GM18517 (cell line): ENCODE results near the gene CALML3.

Source experiments
- ATAC-seq: cut with Tn5 transposase; IDR thresholded peaks from one replicate; pipeline ENCODE4 v1.9.1; 2021; ENCODE audit warnings: mild to moderate bottlenecking, moderate library complexity; ENCODE audit not compliant: unreplicated experiment

CALML3 gene

DNA sequence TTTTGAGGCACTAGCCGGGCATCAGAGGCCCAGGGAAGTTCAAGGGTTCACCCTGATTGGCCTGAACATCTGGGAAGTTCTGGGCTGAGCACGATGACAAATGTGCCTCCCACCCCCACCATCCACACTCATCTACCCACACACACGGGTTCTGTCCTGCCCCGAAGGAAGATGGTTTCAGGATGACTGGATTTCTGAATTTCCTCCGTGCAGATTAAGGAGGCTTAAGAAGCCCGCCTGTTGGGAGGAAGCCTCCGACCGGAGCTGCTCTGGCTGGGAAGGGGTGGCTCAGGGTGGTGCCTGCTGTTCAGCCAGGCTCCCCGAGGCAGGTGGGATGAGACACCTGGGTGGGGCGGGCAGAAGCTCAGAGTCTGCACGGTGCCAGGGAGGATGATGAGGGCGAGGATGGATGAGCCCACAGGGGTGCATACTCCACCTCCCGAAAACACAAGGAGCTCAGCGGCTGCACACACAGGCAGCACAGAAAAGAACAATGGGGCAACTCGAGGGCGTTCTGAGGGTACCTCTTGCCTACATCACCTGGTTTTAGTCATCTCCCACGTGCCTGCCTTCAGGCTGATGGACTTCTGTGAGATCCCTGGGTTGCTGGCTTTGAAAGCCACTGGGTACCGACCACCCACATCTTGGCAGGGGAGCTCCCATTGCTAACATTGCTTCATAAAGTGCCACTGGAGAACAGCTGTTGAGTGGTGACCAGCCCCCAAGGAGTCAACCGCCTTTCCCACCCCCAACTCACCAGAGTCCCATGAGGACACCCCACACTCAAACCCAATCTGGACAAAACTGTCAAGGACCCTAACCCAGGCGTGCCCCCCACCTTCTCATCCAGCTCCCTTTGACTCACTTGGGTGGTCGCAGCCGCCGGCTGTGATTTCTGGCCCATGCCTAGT lies 41.2 kb downstream of the CALML3 start:
- no peak for ATAC-seq

DNA sequence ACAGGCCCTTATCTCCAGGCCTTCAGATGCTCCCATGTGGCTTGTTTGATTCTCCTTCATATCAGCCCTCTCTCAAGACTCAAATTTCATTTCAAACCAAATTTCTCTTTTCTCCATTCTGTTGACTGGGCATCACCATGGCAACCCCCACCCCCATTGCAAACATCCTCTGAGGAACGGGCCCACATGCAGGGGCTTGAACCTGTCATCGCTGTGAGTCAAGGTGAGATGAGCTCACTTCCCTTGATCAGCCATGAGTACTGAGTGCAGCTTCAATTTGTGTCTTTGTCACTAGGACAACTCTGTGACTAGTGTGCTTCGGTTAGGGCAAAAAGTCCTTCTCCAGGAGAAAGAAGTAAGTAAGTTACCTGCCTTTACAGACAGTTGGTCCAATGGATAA lies 41.9 kb downstream of the CALML3 start:
- no peak for ATAC-seq

DNA sequence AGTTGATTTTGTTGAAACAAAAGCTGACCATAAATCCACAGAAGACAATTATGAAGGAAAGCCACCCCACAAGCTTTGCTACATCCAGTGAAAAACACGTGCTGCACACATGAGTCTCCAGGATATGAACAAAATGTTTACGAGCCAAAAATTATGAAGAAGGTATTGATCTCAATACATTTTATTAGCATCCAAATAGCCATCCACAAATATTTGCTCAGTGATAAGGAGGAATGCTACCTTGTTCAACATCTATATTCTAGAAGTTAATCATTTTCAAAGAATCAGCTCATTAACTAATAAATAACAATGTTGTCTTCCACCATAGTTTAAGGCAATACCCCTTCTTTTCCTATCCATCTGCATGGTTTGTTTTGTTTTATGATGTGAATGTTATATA lies 42.7 kb downstream of the CALML3 start:
- no peak for ATAC-seq

DNA sequence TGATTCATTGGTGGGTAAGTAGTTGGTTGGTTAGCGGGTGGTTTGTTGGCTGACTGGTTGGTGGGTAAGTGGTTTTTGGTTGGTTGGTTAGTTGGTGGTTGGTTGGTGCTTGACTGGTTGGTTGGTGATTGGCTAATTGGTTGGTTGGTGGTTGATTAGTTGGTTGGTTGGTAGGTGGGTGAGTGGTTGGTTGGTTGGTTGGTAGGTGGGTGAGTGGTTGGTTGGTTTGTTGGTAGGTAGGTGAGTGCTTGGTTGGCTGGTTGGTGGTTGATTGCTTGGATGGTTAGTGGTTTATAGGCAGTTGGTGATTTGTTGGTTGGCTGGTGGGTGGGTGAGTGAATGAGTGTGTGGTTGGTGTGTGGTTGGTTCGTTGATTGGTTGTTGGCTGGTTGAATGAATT lies 44.2 kb downstream of the CALML3 start:
- ATAC-seq, result no peak

DNA sequence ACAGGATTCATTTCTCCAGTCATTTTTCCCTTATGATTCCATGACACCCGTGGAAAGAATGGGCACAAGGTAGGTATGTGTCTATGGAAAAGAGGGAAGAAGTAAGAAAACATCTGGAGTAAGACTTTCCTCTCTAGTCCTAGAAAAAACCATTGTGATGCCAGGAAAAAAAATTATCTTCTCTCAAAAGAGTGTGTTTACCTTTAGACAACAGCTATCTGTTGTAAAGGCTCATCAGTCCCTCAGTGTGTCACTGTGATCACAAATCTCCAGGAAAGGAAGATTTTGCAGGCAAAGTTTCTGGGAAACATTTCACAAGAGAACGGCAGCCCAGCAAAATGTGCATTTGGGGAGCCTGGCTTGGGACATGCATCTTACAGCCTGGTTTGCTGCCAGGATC lies 44.8 kb downstream of the CALML3 start:
- no peak for ATAC-seq

DNA sequence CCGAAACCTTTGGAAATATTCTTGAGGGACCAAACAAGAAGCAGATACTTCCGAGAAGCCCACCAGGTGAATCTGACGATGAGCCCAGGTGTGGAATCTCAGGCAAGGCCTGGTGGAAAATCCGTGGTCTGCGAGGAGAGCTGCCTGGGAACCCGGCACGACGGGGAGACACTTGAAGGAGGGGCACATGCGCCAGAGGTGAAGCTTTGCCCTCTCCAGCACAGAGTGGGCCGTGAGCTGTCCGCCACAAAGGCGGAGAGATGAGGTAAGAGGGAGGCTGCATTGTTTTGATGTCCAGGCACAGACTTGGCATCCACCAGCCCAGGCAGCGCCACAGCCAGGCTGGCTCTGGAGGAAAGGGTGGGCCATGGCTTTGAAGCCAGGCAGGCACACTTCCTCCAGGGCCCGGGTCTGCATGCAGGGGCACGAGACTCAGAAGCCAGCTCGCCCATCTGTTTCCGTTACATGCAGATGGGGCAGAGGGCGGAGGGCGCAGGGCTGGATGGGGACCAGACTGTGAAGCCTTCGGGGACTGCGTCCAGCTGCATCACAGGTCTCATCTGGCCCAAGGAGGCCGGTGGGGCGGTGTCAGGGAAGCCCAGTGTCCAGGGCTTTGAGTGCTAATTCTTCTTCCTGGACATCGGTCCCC lies 45.4 kb downstream of the CALML3 start:
- ATAC-seq, result no peak

DNA sequence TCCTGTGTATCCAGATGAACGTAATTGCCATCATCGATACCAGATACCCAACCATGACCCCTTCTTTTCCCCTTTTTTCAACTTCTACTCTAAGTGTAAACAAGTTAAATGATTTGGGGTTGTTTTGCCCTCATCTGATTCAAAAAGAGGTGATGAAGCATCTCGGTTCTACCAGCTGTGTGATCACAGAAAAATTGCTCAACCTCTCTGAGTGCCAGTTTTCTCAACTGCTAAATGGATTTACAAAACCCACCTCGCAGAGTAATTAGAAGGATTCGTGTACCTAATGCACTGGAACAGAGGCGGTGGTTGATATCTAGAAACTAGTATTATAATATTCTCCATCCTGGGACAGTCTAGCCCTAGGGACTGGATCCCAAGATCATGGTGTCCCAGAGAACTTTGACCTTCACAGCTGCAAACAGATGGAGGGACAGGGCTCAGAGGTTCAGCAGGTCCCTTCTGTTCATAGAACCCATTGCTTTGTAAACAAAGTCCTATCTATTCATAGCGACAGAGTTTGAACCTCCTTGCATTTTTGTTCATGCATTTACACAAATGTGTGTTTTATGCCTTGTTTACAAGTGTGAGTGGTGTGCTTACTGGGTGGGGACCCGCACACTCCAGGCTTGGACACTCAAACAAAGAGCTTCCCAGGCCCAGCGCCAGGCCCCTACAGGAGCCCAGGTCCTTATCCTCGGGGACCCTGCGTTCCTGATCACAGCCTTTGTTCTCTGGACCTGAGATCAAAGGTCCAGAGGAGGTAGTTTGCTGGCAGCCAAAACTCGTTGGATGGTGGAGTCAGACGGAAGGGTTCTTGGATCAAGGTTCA lies 46.4 kb downstream of the CALML3 start:
- no peak for ATAC-seq

DNA sequence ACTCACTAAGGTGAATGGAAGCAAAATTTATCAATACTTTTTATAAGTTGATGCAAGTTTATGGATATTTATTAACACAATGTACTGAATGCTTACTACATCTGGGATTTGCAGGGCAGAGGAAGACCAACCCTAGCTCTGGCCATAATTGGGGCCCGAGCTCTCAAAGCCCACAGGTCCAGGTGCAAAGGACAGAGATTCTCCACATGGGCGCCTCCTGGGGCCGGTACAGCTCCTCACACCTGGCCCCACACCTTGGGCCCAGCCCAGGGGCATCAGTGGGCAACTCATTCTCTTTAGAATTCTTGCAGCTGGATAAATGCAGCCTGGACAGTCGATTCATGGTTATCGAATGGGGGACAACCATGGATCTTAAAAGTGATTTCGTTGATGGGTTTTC lies 47.1 kb downstream of the CALML3 start:
- no peak for ATAC-seq

DNA sequence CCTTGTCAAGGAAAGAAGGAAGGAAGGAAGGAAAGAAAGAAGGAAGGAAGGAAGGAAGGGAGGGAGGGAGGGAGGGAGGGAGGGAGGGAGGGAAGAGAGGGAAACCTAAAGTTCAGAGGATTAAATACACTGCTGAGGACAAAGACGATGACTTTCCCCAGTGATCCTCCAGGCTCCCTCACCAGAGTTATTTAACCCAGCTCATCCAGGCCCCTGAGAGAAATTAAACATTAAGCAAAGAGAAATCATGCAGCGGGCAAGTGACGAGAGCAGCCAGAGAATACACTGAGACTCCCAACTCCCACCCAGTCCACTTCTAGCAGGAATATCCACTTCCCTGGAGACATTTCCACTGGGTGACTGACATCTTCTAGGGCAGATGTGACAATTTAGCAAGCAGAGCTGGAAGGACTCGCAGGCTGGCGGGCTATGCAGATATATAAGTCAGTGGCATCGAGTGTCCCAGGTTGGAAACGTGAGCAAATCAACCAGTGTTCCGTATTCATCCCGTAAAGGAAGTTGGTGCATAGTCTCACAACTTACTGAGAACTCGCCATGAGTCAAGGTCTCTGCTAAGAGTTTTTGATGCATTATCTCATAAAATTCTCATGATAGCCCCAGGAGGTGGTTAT lies 48.7 kb downstream of the CALML3 start:
- ATAC-seq, result no peak

DNA sequence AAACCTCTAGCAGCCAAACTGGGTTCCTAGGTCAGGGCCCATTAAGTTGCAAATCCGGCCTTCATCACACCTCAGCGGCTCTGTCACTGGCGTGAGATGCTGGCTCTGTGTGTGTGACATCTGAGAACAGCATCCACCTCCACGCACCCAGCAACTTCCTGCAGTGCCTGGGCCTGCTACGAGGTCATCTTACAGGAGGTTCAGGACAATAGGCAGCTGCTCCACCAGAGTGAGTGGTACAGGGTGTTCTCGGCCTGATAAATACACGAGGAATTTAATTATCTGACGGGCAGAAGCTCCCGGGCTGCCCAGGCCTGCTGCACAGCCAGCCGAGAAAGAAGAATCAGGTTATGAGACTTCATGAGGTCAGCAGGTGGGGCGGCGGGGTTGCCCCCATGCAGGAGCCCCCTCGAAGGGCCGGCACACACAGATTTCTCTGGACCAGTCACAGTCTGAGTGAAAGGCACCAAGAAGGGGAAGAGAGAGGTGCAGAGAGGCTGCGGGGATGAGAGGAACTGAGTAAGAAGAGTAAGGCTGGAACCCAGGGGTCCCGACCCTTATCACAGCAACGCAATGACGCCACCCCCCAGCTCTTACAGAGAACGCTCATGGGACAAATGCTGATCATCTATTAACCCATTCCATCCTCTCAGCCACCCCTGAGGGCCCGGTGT lies 49.3 kb downstream of the CALML3 start:
- ATAC-seq, result no peak

DNA sequence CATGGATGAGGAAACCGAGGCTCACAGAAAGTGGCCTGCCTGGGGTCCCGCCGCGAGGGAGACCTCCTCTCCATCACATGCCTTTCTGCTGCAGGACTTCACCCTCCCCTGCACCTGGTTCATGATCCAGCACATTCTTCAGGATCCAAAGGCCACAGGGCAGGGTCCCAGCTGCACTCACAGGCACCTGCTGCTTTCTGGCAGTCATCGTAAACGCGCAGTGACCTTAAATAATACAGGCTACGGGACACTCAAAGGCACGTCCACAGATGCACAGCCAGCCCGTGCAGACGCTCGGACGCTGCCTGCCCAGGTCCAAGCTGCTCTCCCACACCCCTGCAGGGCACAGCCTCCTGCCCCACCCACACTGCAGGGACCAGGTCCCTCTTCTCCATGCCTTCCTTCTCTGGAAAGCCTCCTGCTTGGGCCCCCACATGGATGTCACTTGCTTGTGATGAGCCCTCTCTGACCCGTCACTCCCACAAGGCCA lies 49.9 kb downstream of the CALML3 start:
- ATAC-seq, result no peak

DNA sequence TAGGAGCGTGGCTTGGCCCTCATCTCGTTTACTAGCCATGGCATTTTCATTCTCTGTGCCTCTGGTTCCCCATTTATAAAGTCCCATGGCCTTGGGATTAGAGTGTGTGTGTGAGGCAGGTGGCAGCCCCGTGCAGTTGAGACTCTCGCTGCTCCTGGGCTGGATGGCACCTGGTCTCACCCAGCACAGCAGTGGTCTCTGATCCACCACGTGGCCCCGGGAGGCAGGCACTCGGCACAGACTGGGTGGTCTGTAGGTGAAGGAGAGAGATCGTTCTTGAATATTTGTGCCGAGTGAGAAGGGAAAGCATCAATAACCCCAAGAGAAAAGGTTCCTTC lies 50.4 kb downstream of the CALML3 start:
- no peak for ATAC-seq

DNA sequence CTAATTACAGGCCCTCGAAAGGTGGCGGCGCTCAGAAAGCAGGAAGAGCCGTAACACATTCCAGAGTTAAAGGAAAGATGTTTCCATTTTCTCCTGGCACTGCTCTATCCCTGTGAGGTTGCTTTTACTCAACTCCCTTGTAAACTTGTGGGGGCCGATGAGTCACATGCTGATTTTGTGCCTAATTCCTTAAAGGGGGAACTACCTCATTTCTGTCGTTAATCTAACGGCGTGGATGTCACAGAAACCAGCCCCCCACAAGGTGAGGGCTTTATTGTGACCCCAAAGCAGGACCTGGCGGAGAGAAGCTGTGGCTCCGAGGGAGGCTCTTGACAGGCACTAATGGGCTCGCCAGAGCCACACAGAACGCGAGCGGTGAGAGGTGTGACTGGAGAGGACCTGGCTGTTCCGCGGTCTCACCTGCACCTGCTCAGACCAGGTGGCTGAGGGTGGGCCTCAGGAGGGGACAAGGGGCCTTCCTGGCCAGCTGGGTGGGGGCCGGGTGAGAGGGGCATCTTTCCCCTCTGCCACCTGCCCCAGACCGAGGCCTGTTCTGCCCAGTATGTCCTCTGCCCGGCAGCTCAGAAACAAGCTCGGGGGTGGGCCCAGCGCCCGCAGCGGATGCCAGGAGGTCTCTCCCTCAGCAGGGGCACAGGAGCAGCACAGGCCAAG lies 50.9 kb downstream of the CALML3 start:
- no peak for ATAC-seq

DNA sequence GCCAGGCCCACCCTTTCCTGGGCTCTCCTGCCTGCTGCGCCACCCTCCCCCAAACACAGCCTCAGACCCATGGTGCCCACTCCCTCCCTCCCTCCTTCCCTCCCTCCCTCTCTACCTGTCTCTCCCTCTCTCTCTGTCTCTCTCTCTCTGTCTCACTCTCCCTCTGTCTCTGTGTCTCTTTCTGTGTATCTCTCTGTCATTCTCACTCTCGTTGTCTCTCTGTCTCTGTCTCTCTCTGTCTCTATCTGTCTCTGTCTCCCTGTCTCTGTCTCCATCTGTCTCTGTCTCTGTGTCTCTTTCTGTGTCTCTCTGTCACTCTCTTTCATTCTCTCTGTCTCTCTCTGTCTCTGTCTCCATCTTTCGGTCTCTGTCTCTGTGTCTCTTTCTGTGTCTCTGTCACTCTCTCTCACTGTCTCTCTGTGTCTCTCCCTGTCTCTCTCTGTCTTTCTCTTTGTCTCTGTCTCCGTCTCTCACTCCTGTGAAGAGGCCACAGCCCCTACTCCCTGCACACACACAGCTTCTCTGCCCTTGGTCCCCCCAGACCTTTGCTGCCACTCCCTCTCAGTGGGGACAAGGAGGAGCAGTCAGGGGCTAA lies 51.5 kb downstream of the CALML3 start:
- ATAC-seq, result no peak
